RPMI7951 (cell line): Measurements from ENCODE around the gene ATOH1. TPM values are rescaled to one million over a fixed set of nuclear protein-coding genes. Genes with fewer than 3 reads are reported as not detected.

Experiments used
- DNase-seq: peaks from one replicate; pipeline ENCODE4 v3.0.0-alpha.2; 2012; ENCODE audit warnings: low read depth
- total RNA-seq: library from RNA; depleted of rRNA; stranded (reverse); fragments of >200 nt; shearing (Covaris generic); gene quantifications from 2 replicates; pipeline ENCODE4 v1.2.3, GENCODE V29; 2014; rRNA removed

ATOH1 gene
- total RNA-seq = not detected in 2 replicates

DNA sequence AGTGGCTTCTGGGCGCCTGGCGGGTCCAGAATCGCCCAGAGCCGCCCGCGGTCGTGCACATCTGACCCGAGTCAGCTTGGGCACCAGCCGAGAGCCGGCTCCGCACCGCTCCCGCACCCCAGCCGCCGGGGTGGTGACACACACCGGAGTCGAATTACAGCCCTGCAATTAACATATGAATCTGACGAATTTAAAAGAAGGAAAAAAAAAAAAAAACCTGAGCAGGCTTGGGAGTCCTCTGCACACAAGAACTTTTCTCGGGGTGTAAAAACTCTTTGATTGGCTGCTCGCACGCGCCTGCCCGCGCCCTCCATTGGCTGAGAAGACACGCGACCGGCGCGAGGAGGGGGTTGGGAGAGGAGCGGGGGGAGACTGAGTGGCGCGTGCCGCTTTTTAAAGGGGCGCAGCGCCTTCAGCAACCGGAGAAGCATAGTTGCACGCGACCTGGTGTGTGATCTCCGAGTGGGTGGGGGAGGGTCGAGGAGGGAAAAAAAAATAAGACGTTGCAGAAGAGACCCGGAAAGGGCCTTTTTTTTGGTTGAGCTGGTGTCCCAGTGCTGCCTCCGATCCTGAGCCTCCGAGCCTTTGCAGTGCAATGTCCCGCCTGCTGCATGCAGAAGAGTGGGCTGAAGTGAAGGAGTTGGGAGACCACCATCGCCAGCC lies at the start of gene ATOH1:
TSS of gene ATOH1 (plus strand) at position 422 of the 663 bp plus-strand sequence. CDS start at position 596, 174 bp downstream.
- peak; percentile 1 for DNase-seq

- no peak for DNase-seq
Observed at GRCh38 chr4:93779228-93779627, 49.3 kb upstream of the ATOH1 start.

DNA sequence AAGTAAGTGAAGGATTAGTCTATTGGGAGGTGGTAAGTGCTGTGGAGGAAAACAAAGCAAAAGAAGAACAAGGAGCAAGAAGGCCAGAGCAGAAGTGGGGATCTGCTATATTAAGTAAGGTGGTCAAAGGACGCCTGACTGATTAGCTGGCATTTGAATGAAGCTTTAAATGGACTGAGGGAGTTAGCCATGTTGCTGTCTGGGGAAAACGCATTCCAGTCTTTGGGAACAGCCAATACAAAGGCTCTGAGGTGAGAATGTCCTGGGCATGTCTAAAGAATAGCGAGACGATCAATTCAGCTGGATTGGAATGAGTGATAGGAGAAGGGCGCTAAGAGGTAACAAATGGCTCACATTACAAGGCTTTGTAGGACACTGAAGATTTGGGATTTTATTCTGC lies 48.5 kb upstream of the ATOH1 start:
- DNase-seq = no peak

DNA sequence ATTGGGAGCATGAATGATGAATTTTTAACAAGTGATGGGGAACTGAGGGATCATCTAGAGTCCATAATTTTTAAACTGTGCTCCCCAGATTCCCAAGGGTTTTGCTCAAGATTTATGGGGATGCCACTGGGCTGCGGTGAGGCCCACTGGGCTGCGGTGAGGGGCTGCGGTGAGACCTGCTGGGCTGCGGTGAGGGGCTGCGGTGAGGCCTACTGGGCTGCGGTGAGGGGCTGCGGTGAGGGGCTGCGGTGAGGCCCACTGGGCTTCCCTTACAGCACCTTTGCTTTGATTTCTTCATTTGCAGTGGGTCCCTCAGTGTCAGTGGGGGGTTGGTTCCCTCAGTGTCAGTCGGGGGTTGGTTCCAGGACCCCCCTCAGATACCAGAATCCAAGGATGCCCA lies 47.4 kb upstream of the ATOH1 start:
- DNase-seq = no peak

DNA sequence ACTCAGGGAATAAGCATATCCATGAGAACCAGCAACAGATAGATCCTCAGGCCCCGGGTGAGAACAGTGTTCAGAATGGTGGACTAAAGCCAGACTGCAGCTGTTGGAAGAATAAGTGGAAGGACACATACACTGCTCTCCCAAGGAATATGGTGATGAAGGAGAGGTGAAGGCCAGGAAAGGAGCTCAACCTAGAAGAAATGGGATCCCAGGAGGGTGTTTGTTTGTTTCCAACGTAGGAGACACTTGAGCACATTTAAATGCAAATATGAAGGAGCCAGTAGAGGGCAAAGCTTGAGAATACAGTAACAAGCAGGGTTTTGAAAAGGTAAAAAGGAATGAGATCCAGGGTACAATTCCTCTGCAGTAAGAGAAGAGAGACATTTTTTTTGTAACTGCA lies 42.4 kb upstream of the ATOH1 start:
- DNase-seq = no peak

DNA sequence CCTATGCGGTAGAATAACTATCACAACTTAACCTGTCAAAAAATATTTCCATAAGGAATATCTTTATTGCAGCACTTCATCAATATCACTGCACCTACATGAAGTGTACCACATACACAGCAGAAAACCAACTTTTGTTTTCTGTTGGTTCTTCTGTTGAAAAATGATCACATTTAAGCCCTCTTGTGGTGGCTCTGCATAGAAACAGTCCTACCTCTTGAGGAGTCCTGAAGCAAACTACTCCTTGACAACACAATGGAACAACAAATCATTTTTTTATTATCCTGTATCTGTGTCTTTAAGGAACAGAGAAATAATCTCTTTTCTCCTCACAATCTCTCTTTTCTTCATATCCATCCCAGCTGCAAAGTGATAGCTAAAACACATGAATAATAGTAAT lies 39.8 kb upstream of the ATOH1 start:
- DNase-seq = peak; percentile 2

- DNase-seq = peak; percentile 19
Observed at GRCh38 chr4:93791570-93792195, 36.9 kb upstream of the ATOH1 start.

DNA sequence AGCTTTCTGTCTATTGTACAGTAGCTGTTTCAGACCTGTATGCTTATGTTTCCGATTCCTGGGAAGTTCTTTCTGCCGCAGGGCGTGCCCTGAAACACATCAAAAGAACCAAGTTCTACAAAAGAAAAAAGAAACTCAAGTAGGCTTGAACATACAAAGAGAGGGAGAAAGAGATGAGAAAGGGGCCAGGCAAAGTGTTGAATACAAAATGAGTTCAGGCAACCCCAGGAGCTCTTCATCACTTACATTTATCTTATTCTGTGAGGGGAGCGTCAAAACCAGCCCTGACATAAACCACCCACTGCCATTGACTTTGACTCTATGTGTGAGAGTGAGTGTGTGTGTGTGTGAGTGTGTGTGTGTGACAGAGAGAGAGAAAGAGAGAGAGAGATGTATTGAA lies 26.5 kb upstream of the ATOH1 start:
- no peak for DNase-seq

- DNase-seq = no peak
Observed at GRCh38 chr4:93809773-93810172, 18.8 kb upstream of the ATOH1 start.

- no peak for DNase-seq
Observed at GRCh38 chr4:93810340-93810992, 18.1 kb upstream of the ATOH1 start.

DNA sequence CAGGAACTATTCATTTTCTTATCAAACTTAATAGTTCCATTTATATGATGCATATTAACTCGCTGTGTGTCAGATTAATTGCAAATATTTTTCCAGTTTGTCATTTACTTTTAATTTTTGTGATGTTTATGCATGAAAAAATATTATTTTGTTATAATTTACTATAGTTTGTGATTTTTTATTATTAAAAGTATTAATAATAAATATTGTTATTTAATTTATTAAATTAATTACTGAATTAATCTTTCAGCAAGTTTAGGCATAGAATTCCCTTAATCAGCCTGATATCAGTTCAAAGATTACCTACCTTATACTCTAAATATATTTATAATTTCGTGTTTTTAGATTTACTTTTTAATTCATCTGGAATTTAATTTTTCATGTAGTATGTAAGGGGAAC lies 15.5 kb upstream of the ATOH1 start:
- no peak for DNase-seq

DNA sequence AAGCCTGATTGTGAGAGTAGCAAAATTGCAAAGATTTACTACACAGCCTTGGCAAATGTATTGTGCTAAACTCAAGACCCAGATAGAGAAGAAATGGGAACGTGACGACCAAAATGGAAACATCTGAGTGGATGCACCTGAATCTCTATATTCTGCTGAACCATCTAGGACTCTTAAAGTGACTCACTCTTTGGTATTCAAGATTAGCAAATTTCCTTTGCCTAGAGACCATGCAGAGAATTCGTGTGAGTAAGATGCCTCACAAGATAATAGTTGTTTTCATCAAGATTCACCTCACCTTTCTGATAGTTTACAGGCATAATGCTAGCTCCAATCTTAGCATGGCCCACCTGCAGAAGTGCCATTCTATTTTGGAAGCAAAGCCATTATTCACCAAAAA lies 14.4 kb upstream of the ATOH1 start:
- DNase-seq = no peak

GRCh38 chr4:93814722-93815121 lies 13.8 kb upstream of the ATOH1 start:
- DNase-seq = no peak

DNA sequence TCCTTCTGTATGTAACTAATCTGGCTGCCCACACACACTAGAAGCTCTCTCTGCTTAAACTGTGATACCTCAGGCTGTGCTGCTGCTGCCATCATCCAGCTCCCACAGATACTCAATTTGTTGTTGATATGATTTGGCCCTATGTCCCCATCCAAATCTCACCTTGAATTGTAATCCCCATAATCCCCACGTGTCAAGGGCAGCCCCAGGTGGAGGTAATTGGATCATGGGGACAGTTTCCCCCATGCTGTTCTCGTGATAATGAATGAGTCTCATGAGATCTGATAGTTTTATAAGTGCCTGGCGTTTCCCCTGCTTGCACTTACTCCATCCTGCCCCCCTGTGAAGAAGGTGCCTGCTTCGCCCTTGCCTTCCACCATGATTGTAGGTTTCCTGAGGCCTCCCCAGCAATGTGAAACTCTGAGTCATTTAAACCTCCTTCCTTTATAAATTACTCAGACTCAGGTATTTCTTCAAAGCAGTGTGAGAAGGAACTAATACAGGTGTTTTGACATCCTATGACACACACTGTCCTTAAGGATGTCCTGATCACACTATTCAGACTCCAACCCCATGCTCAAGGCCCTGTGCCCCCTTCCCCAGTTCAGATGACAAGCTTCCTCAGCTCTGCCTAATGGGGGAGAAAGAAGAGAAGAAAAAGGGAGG lies 2.9 kb upstream of the ATOH1 start:
- DNase-seq = no peak

GRCh38 chr4:93827272-93827947 lies 1.1 kb upstream of the ATOH1 start:
- DNase-seq = no peak

DNA sequence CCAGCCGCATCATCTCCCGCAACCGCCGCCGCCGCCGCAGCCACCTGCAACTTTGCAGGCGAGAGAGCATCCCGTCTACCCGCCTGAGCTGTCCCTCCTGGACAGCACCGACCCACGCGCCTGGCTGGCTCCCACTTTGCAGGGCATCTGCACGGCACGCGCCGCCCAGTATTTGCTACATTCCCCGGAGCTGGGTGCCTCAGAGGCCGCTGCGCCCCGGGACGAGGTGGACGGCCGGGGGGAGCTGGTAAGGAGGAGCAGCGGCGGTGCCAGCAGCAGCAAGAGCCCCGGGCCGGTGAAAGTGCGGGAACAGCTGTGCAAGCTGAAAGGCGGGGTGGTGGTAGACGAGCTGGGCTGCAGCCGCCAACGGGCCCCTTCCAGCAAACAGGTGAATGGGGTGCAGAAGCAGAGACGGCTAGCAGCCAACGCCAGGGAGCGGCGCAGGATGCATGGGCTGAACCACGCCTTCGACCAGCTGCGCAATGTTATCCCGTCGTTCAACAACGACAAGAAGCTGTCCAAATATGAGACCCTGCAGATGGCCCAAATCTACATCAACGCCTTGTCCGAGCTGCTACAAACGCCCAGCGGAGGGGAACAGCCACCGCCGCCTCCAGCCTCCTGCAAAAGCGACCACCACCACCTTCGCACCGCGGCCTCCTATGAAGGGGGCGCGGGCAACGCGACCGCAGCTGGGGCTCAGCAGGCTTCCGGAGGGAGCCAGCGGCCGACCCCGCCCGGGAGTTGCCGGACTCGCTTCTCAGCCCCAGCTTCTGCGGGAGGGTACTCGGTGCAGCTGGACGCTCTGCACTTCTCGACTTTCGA lies 654 bp downstream of the ATOH1 start:
- DNase-seq = no peak

GRCh38 chr4:93829820-93830687 lies 1.5 kb downstream of the ATOH1 start:
- DNase-seq = no peak

DNA sequence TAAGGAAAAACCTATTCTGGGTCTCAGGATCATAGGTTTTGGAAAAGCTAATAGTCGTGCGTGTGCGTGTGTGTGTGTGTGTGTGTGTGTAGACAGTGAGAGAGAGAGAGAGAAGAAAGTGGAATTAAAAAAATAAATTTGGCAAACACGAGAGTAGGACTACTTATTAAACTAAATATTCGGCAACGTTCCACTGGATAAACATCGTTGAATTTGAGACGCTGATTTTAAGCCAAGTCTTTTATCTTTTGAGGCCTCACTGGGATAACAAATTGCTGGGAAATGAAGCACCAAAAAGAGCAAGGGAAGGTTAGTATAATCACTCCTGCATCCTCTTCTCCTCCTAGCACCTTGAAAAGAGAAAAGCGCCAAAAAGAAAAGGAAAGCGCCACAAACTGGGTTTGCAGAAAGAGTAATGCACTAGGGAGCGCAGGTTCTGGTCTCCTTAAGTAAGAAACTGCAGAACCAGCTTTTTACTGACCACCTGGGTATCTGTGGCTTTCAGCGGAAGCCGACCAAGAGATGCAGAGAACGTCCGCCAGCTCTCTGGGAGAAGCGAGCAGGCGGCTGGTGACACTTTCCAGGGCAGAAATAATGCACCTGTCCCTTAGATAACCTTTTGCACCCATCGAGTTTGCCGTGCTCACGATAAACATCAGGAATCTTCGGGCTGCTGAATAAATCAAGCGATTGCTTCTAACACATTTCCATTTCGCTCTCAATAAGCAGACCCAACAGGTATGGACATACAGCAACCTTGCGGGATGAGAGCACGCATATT lies 3.4 kb downstream of the ATOH1 start:
- no peak for DNase-seq
